NCI-H2171 (cell line): ENCODE data around the gene NFIB.
A peak's percentile ranks its signal among the peaks of the same experiment; 100 is the strongest.

Experiments used
- DNase-seq: peaks from one replicate; lab custom pipeline; 2025; lab: John Stamatoyannopoulos, UW

NFIB gene

DNA sequence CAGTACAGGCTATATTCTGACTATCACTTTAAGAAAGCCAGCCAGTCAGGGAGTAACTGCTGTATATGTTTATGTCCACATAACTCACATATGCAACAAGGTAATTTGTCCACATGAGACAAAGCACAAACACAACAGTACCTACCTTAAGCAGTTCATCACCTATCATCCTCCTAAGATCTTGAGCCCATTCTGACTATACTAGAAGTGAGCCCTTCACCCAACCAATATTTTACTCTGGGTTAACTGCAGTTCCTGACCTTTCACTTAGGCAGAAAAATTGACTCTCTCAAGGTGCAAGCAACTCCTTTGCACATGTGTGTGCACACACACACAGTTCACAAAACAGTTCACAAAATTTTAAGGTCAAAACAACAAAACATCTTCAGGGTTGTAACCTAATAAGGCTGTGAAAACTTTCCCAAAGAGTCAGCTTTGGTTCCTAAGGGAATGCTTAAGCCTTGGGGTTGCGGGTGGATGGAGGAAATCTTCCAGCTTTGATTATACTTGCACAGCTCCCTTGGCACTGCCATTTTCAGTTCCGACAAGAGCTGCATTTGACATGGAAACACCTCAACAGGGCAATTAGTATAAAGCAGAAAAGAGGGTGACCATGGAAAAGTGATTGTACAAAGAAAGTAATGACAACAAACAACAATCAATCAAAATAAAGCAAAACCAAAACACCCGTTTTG lies 215.3 kb downstream of the NFIB start:
- no peak for DNase-seq

DNA sequence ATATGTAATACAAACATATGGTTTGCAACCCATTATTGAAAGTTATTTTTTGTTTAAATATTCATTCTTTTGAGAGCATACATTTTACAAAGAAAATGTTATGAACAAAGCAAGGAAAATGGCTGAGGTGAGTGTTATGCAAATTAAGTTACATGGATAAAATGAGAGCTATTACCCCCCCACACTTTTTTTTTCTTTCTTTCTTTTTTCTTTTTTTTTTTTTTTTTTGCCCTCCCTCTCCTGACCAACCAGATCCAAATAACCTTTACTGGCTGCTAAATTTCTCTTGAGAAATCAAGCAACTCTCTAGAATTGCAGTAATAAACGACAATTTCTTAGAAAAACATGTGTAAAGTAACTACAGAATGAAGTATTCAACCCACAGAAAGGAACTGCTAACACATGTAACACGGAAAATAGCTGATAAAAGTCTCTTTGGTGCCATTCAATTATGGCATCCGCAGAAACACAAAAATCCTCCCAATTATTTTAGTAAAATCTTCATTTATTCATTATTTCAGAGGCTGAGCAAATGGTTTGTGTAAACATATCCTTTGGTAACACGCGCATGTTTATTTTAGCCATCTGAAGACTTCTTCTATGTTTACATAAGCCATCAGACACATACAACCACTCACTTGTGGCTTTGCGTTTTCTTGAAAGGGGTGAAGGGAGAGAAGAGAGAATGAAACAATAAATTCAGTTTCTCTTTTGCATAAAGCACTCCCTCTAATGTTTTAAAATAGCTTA lies 216.1 kb downstream of the NFIB start:
- DNase-seq: no peak

DNA sequence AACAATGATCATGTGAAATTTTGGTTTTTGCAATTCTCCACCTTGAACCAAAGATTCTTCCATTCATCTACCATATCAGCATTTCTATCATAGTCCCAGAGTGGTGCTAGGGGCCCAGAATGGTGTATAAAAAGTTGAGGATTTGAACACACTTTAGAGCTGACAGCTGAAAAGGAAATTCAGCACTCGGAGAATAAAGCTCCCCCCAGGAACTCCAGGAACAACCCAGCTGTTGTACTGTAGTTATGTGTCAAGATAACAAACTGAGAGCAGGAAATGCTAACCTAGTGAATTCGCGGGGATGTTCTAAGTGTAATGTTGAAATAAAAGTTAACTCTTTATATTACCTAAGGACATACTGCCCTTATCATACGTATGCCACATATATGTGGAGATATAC lies 216.7 kb downstream of the NFIB start:
- DNase-seq: no peak

DNA sequence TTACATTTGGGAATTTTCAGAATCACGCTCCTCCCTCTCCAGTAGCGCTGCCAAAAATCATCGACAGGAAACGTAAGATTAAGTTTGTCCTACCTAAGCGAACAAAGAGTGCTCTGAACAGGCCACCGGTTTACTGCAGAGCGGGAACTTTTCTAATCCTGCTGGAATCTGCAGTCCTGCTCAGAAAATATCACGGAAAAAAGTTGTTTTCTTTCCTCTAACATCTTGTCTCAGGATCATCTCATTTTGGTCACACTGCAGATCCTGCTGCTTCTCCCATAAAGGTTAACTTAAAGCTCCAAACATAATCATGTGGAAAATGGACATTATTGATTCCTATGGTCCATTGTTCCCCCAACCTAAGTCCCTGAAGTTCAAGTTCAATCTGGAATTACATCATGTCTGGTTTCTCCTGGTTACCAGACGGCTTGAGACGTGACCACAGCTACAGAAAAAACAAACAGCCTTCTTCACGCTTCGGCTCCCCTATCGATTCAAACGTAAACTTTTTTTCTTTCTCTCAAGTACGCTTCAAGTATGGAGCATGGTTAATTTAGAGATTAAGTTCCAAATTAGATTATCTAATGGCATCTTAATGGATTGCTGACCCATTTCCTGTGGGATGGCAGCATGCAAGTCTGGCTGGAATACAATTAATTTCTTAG lies 217.6 kb downstream of the NFIB start:
- peak; percentile 14 for DNase-seq

DNA sequence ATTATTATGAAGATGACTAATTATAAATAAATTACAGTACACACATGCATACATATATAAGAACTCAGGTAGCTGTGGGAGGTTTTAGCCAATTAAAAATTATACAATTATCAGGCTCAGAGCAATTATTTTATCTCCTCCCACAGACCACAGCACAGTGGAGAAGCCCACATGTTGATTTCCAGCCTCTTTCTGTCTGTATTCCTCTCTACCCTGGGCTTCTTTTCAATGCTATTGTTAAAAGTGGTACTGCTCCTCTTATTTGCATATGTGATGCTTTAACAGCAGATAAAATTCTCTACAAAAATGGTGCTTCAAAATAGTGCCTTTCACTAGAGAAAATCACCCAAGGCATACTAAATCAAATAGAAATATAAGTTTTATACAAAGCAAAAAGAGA lies 218.7 kb downstream of the NFIB start:
- no peak for DNase-seq

DNA sequence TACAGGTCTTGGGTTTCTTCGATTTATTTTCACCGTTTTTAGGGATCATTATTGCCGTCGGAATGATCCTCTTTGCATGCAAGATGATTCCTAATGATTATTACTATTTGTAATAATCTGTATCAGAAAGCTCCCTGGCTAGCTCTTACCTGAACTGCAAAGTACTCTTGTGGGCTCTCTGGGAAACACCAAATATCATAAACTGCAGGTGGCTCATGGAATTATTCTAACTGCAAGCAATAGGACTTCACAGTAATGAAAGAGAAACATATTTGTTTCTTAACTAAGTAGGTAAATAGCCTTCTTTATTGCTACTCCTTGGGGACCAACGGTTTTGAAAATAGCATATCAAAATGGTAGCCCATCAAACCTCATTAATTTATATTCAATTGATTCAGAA lies 219.4 kb downstream of the NFIB start:
- no peak for DNase-seq

DNA sequence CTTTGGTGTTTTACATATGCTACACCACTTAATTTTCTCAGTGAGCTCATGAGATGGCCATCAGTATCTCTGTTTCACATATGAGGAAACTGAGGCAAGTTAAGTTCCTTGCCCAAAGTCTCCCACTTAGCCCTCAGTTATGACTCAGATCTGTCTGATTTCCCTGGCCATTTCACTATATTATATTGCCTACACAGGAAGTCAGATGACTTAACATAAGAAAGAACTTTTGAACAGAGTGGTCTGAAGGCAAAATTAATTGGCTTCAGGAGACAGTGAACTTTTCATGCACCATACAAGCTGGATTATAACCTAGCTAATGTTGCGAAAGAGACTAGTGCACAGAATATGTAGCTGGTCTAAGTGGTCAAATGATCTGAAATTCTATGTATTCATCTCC lies 221.6 kb downstream of the NFIB start:
- DNase-seq: no peak

DNA sequence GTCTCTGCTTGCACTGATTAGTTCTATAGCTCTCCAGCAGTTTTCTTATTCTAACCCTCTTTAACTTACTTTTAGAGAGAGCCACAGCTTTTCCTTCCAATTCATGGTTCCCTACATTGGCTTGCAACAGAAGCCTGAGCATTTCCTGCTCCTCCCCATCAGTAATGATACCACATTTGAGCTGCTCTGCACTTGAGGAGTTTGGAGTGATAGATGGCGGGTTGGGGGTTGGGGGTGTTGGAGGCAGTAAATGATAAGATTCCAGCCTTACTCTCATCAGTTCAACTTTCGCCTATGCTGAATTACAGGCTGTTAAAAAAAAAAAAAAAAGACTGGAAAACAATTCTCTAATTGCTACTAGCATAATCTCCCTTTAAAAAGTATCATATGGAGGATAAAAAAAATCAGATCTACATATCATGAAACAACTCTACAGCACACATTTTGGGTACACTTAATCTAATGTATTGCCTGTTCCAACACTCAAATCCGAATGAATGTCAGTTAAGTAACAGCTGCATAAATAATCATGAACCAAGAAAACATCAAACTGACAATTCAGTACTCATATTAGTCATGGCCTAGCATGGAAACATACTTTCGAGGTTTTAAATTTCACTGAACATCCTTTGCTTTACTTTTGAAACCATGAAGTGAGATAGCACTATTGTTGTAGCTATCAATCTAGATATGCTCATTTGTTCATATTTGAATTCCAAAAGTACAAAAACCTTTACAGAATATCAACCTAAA lies 224.7 kb downstream of the NFIB start:
- no peak for DNase-seq

DNA sequence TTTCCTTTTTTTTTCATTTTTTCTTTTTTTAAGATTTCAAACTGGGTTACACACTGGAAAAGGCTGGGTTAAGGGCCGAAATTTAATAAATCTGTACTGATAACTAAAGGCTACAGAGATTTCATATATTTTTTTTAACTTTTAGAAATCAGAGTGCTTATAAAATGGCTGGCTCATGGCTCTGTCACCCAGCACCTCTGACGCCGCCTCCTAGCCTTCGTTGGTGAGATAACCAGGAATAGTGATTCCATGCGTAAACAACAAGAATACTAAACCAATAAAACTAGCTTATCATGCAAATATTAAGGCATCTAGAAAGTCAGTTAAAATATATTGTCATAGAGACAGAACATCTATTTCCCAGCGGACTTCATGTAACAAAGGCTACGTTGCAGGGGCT lies 226.4 kb downstream of the NFIB start:
- no peak for DNase-seq

DNA sequence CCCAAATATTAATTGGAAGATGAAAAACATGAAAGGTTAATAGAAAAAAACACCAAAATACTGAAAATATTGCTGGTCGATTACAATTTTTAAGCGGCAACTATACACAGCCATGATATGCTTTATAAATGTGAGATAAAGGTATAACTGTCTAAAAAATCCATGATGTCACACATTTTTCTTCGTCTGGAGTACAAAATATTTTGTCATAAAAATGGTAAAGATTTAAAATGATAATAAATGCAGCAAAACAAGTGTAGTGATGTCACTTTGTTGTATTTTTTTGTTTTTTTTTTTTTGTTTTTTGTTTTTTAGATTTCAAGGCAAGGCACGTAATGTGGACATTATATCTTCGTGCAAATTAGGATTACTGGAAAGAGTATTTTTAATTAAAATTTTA lies 227.4 kb downstream of the NFIB start:
- no peak for DNase-seq

DNA sequence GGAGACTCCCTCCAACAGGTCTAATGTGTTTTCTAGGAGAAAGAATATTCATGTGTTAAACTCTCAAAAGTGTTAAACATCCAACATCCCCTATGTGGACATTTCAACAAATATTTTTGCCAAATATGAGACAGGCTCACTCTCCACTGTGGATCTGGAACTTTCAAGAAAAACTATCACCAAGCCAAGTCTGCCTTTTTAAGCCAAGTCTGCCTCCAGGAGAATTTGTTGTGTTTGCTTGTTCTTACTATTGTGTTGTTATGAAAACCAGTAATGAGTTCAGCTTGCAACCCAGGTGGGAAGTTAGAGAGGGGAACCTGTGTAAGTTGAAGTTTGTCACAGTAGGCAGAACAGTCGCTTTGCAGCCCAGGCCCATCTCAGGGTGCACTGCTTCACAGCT lies 228.1 kb downstream of the NFIB start:
- no peak for DNase-seq

DNA sequence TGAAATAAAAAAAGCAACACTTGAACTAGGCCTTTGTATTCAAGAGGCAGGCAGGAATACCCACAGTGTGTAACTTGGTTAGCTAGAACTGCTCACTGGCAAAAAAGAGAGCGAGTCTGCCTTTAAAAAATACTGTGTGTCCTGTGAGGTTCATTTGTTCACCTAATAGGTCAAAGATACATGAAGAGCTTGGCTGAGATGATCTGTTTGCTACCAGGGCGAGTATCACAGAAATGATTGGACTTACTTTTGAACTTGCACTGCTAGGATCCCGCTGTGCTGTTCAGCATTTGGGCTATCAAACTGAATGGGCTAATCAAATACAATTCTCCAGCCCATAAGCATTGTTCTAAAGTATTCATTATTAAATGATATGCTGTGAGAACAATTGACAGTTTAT lies 229.1 kb downstream of the NFIB start:
- DNase-seq: no peak

DNA sequence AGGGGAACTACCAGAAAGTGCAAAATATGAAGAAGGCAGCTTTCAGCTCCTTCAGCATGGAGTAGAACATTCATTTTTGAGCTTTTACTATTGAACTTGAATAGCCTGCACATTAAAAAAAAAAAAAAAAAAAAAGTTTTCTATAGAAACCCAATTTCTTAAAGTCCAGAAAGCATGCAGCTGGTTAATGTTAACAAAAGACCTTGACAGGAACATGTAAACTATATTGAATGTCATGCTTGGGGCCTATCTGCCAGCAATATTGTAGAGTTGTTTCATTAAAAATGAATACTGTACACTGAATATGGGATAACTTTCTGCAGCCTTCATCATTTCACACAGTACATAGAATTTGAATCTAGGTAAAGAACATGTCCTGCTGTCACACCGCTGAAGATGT lies 230.6 kb downstream of the NFIB start:
- no peak for DNase-seq

DNA sequence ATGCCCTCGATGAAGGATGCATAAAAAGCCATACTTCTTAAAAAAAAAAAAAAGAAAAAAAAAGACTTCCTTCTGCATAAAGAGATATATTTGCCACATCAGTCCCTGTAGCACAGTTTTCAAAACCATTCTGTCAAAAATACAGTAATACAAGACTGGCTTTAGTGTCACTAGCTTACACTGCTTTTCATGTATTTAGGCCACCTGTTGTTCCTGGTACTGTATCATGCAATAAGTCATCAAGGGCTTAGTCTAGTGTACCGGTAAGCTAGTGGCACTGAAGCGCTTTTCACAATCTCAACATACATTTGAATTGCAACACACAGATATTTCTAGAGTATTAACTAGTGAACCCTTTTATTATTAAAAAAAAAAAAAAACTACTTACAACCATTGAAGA lies 231.2 kb downstream of the NFIB start:
- DNase-seq: no peak

DNA sequence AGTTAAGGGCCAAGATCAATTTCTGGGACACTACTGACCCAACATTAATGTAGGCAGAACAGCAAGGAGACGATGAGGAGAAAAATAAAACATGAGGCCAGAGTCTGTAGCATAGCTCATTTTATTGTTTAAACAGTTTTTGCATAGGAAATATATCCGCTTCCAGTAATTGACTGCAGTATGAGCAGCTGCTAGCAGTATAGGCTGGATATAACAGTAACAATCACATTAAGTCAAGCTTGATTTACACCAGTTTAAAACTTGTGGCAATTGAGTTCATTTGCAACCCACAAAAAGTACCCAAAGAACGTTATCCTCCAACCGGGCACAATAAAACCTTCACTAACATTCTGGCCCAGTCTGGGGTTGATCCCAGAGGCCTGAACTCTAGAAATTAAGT lies 232.2 kb downstream of the NFIB start:
- DNase-seq: no peak

DNA sequence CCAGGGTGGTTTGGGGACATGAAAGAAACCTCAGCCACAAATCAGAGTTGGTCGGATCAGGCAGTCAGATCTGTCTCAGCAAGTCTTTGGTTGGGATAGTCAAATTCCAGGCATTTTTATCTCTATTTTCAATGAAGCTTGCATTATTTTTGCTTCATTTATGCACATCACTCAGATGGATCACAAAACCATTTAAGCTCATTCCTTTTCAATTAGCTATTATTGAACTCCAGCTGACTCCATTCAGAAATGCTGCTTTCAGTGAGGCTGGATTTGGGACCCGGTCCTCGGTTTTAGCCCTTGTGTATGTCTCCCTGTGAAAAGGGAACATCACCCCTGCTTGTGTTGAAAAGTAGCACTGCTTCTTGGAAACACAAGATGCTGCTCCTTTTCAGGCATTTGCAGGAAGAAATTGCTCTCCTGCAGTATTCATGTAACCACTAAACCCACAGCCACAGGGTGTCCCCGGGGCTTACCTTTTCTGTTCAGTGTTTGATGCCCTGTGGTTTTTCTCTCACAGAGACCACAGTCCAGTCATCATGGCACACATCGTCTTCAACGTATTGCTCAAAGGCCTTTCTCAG lies 232.9 kb downstream of the NFIB start:
- DNase-seq: no peak

DNA sequence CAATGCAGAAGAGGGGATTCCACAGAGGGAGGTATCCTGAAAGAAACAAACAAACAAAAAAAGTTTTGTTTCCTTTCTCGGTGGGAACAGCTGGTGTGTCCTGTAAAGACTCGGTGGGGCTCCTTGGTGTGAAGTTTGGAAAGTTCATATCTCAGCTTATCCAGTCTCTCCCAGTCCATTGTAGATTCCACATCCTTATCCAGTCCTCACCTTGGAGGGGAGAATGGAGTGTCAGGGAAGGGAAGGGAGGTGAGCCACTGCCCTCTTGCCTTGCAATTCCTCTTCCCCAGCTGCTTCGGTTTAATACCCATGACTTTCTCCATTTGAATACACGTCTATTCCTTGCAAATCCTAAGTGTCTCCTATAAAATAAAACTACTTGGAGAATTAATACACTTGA lies 234.5 kb downstream of the NFIB start:
- DNase-seq: no peak

DNA sequence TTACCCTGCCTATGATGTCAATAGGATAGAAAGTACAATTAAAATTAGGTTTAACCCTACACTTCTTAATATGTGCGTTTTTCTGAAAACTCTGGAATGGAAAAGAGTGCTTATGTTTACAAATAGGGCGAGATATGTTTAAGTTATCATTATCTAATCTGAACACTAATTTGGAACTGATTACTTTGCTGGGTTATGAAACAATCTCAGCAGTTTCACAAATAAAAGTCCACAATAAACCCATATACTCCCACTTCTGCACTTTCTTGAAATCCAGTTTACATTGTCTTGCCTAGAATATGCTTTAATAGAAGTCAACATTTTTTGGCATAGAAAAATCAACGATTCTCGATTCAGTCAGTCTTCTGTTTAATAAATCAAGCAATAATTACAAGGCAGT lies 236.3 kb downstream of the NFIB start:
- no peak for DNase-seq

DNA sequence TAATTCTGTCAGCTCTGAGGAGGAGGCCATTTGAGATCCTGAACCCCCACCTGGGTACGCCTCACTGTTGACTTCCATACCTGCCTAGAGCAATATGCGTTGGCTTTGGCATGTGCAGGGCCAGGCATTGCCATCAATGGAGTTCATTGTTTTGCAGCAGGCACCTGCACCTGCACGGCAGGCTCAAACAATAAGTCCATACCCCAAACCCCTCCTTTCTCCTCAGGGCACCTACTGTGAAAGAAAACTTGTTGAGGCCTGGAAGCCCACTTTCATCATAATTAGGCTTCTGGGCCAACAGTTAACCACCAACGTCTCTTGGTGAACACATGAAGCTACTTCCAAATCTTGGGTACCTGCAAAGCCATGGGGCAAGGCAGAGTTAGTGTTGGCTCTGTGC lies 238.7 kb downstream of the NFIB start:
- no peak for DNase-seq

DNA sequence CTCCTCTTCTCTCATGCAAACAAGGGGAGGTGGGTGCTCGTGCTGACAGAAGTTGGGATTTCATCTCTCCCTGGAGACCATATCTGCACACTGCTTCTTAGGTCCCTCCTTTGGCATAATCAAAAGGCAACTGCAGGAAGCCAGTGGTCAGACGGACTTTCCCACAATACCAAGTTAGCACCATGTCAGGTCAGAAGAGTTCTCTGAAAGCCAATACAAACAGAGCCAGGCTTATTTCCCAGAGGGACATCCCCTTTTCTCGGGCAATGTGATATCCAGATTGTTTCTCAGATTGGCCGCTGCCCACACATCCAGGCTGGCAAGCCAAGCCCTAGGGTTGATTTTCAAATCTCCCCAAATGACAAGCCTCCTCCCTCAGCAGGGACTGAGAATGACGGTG lies 241.1 kb downstream of the NFIB start:
- DNase-seq: no peak

DNA sequence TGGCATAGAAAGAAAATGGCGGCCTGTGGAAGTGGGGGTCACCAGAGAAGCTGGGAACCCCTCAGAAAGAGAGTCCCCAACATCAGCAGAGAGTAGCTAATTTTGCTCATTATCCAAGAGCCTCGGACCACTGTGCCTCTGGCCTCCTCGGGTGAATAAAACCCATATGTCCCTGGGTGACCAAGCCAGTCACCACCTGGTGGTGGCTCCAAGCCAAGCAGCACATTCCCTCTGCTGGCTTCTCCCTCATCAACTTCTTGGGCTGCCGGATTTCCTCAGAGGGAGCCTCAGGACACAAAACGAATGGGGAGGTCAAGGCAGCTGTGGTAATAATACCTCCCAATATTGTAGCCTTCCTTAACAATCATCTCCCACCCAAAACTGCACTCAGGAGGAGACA lies 242.5 kb downstream of the NFIB start:
- DNase-seq: no peak

DNA sequence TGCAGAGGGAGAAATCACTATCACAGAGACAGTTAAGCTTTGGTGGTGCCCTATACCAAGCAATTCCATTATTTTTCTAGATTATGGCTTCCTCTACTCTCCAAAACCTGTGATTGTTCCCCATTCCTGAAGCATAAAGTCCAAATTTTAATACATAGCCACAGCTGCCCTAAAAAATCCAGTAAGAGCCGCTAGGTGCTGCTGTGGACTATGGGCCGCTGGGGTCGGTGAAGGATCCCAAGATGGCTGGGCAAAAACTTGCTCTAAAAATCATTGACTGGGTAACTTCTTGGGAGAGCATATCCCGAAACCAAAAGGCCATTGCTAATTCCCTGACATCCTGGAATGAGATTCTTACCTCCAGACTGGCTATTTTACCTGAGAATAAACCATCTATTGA lies 245.3 kb downstream of the NFIB start:
- no peak for DNase-seq
